Caco-2 (cell line): ENCODE data around the gene PLCB1. TPM values are rescaled to one million over a fixed set of nuclear protein-coding genes. Genes with fewer than 3 reads are reported as not detected.

Experiments
- BruUV-seq: library from RNA; stranded (reverse); fragments of 400-500 nt; replicated peaks from 2 replicates; lab custom pipeline; 2021; lab: Mats Ljungman, UMichigan
- CTCF ChIA-PET: fragments of 300-600 bp; sonication (Branson Sonifier 250); formaldehyde crosslinking; loops from one replicate; lab custom pipeline; 2022; ENCODE audit warnings: antibody characterized with exemption; lab: Charles Lee
- POLR2A ChIA-PET: fragments of 300-600 bp; sonication (Branson Sonifier 250); formaldehyde crosslinking; loops from one replicate; lab custom pipeline; 2022; ENCODE audit warnings: antibody characterized with exemption; lab: Charles Lee
- DNase-seq, 2 experiments: peaks; one replicate each; pipeline versions ENCODE4 v3.0.0 to v3.0.0-alpha.2; 2020 to 2022
- H3K27me3 ChIP-seq: replicated peaks from 2 replicates; pipeline ENCODE4 v1.6.0; 2011; ENCODE audit warnings: low read length; ENCODE audit not compliant: control insufficient read depth, insufficient read depth
- H3K36me3 ChIP-seq: 2 replicates; pipeline ENCODE4 v1.5.1; 2011; ENCODE audit warnings: low read length; ENCODE audit not compliant: control insufficient read depth, insufficient read depth
- H3K4me1 ChIP-seq: fragments of 250-450 bp; sonication (Bioruptor Pico); 2 replicates; pipeline ENCODE4 v1.5.1; 2020; ENCODE audit warnings: mild to moderate bottlenecking
- H3K4me3 ChIP-seq: 2 replicates; pipeline ENCODE4 v1.5.1; 2011; ENCODE audit warnings: low read depth, mild to moderate bottlenecking, control low read depth, low read length
- H3K9me3 ChIP-seq: fragments of 250-450 bp; sonication (Bioruptor Pico); 2 replicates; pipeline ENCODE4 v1.5.1; 2020; ENCODE audit warnings: mild to moderate bottlenecking, moderate library complexity
- H3K27ac Mint-ChIP-seq: one replicate; pipeline ENCODE4 v1.8.0; 2022; ENCODE audit warnings: mixed read lengths; ENCODE audit not compliant: unreplicated experiment
- H3K27me3 Mint-ChIP-seq: one replicate; pipeline ENCODE4 v1.8.0; 2022; ENCODE audit warnings: mixed read lengths; ENCODE audit not compliant: insufficient read depth, unreplicated experiment
- H3K36me3 Mint-ChIP-seq: one replicate; pipeline ENCODE4 v1.8.0; 2022; ENCODE audit warnings: mild to moderate bottlenecking, mixed read lengths; ENCODE audit not compliant: insufficient read depth, unreplicated experiment
- H3K4me1 Mint-ChIP-seq: one replicate; pipeline ENCODE4 v1.8.0; 2022; ENCODE audit warnings: low read depth, mixed read lengths; ENCODE audit not compliant: unreplicated experiment
- H3K4me3 Mint-ChIP-seq: one replicate; pipeline ENCODE4 v1.8.0; 2022; ENCODE audit warnings: mild to moderate bottlenecking, moderate library complexity, mixed read lengths; ENCODE audit not compliant: unreplicated experiment
- H3K9me3 Mint-ChIP-seq: one replicate; pipeline ENCODE4 v1.8.0; 2022; ENCODE audit warnings: mixed read lengths; ENCODE audit not compliant: unreplicated experiment
- intact Hi-C: fragments of 100-400 bp; cut with micrococcal nuclease; formaldehyde crosslinking; loops from one replicate; pipeline ENCODE4 v1.10.0; 2022; ENCODE audit not compliant: unreplicated experiment
- total RNA-seq: library from RNA; stranded (reverse); gene quantifications from 2 replicates; pipeline ENCODE4 v1.2.3, GENCODE V29; 2022
- TF ChIP-seq, protein P1 (sequence below), 2 experiments: fragments of 200-600 bp in 1 of 2; IDR thresholded peaks; 1 replicate in 1 of 2; 2 replicates in 1 of 2; pipeline versions ENCODE4 v1.5.1 to v1.8.0; 2011 to 2022; ENCODE audit warnings: antibody characterized with exemption in 1 of 2, control low read depth in 1 of 2, inconsistent platforms in 1 of 2, low read depth in 1 of 2, low read length in 1 of 2, mild to moderate bottlenecking in 1 of 2, moderate library complexity in 1 of 2; ENCODE audit not compliant: insufficient read depth in 1 of 2, severe bottlenecking in 1 of 2, unreplicated experiment in 1 of 2

The PLCB1 gene
- total RNA-seq, 1 experiment from 2014 or later, result 105 TPM

DNA sequence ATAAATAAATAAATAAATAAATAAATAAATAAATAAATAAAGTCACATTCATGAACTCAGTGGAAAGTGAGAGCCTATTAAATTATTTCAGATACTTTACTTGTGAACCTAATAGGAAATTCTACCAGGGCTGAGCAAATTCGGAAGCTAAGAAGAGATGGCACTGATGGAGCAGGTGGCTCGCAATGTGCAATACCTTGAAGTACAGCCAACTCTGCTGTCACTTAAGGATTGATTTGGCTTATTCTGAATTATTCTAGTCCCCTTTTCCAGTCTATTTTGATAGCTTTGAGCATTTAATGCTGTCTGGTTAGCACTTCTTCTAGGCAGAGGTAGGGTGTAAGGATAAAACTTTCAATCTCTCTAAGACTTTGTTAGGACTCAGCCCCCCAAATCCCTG, 541.0 kb downstream of the PLCB1 start:
- Mint-ChIP-seq H3K27ac (no peak overlapping the region), H3K4me3 (no peak overlapping the region), H3K9me3 (peaks cover 10% of the 10 kb centered on the region), H3K36me3 (peaks cover 39% of the 10 kb centered on the region), H3K27me3 (no peaks in the 10 kb centered on the region), H3K4me1 (peaks cover 12% of the 10 kb centered on the region)
- Histone ChIP-seq H3K4me3 (no peak overlapping the region), H3K9me3 (no peaks in the 10 kb centered on the region), H3K27me3 (no peaks in the 10 kb centered on the region), H3K4me1 (peaks cover 7% of the 10 kb centered on the region; the same call in 1 of the 2 replicates), H3K36me3 (no peaks in the 10 kb centered on the region; the same call in 1 of the 2 replicates)
- intact Hi-C loops, result no loop called here
- BruUV-seq, result no TSS peak
- CTCF ChIA-PET, result no interaction called here
- TF ChIP-seq, protein P1, sequence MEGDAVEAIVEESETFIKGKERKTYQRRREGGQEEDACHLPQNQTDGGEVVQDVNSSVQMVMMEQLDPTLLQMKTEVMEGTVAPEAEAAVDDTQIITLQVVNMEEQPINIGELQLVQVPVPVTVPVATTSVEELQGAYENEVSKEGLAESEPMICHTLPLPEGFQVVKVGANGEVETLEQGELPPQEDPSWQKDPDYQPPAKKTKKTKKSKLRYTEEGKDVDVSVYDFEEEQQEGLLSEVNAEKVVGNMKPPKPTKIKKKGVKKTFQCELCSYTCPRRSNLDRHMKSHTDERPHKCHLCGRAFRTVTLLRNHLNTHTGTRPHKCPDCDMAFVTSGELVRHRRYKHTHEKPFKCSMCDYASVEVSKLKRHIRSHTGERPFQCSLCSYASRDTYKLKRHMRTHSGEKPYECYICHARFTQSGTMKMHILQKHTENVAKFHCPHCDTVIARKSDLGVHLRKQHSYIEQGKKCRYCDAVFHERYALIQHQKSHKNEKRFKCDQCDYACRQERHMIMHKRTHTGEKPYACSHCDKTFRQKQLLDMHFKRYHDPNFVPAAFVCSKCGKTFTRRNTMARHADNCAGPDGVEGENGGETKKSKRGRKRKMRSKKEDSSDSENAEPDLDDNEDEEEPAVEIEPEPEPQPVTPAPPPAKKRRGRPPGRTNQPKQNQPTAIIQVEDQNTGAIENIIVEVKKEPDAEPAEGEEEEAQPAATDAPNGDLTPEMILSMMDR (IDR thresholded peaks at IDR 0.05; ENCODE audit: insufficient read depth in 1 of 2, low read depth in 1 of 2, low read length in 1 of 2, severe bottlenecking in 1 of 2, unreplicated experiment in 1 of 2), result no peak
- DNase-seq, result no peak
- POLR2A ChIA-PET, result no interaction called here

DNA sequence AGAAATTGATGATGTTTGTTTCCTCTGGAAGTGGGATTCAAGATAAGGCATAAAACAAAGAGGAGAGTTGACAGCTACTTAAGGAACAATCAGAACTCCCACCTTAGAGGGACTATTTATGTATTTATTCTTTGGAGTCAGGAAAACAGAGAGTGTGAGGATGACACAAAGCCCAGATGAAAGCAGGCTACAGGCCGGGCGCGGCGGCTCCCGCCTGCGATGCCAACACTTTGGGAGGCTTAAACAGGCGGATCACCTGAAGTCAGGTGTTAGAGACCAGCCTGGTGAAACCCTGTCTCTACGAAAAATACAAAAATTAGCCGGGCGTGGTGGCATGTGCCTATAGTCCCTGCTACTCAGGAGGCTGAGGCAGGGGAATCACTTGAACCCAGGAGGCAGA, 543.8 kb downstream of the PLCB1 start:
- H3K4me3 Mint-ChIP-seq, result no peak overlapping the region
- no peaks in the 10 kb centered on the region for H3K4me1 Mint-ChIP-seq
- Histone ChIP-seq H3K9me3 (no peaks in the 10 kb centered on the region), H3K4me1 (no peaks in the 10 kb centered on the region), H3K36me3 (no peaks in the 10 kb centered on the region; the same call in 1 of the 2 replicates), H3K27me3 (no peaks in the 10 kb centered on the region), H3K4me3 (no peak overlapping the region)
- H3K27me3 Mint-ChIP-seq, result no peaks in the 10 kb centered on the region
- intact Hi-C loops, result no loop called here
- peaks cover 10% of the 10 kb centered on the region for H3K9me3 Mint-ChIP-seq
- no peak for DNase-seq
- ChIA-PET CTCF (no interaction called here), POLR2A (no interaction called here)
- no TSS peak for BruUV-seq
- no peak overlapping the region for H3K27ac Mint-ChIP-seq
- TF ChIP-seq, protein P1 (IDR thresholded peaks at IDR 0.05; ENCODE audit: insufficient read depth in 1 of 2, low read depth in 1 of 2, low read length in 1 of 2, severe bottlenecking in 1 of 2, unreplicated experiment in 1 of 2), result no peak
- peaks cover 29% of the 10 kb centered on the region for H3K36me3 Mint-ChIP-seq

DNA sequence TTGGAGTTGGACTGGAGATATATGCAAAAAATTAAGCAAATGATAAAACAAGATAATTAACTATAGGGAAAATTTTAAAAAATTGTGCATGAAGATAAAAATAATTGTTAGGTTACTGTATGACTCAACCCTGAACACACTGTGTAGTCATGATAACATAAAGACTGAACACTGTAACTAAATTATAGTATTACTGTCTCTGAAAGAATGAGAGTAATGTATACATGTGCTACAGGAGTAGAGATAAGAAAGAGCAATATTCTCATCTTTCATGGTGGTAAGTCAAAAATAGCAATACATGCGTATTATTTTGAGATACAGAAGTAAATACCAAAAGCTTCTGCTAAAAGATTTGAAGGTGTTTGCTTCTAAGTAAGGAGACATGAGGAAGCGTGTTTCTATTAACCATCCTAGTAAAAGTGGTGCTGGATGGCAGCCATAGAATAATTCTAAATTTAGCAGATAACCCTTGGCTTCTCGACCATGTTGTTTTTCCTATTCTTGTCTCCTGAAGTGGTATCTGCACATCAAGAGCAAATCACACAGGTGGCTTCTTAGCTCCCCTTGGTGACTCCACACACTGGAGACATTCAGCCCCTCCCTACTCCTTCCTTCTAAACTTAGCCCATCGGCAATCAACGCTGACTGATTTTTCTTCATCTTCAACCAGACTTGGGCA, 546.2 kb downstream of the PLCB1 start:
- no peak overlapping the region for H3K27ac Mint-ChIP-seq

More for the DNA sequence above, 546.2 kb downstream of the PLCB1 start:
- peaks cover 24% of the 10 kb centered on the region for H3K36me3 Mint-ChIP-seq
- DNase-seq, result no peak
- TF ChIP-seq, protein P1 (IDR thresholded peaks at IDR 0.05; ENCODE audit: insufficient read depth in 1 of 2, low read depth in 1 of 2, low read length in 1 of 2, severe bottlenecking in 1 of 2, unreplicated experiment in 1 of 2), result no peak
- Histone ChIP-seq H3K36me3 (no peaks in the 10 kb centered on the region; the same call in 1 of the 2 replicates), H3K9me3 (no peaks in the 10 kb centered on the region), H3K4me3 (no peak overlapping the region), H3K27me3 (no peaks in the 10 kb centered on the region), H3K4me1 (no peaks in the 10 kb centered on the region)
- intact Hi-C loops, result no loop called here
- H3K9me3 Mint-ChIP-seq, result peaks cover 10% of the 10 kb centered on the region
- ChIA-PET CTCF (no interaction called here), POLR2A (no interaction called here)
- H3K27me3 Mint-ChIP-seq, result no peaks in the 10 kb centered on the region
- no TSS peak for BruUV-seq
- no peaks in the 10 kb centered on the region for H3K4me1 Mint-ChIP-seq
- no peak overlapping the region for H3K4me3 Mint-ChIP-seq
